Measurements from ENCODE around the gene MAP1LC3B. TPM values are rescaled to one million over a fixed set of nuclear protein-coding genes. Genes with fewer than 3 reads are reported as not detected.
"Not testable (repeated sequence)": the region's sequence is repeated elsewhere in the genome, so short reads cannot be mapped to it uniquely, and the experiment has no call there.

The MAP1LC3B gene
- total RNA-seq, 1 donor = 54.9 TPM

- no peak for DNase-seq (ENCODE audit: low read depth)
- H3K4me3 ChIP-seq (ENCODE audit: low read depth, low read length) = no peak overlapping the region
- no peak for TF ChIP-seq CTCF (IDR thresholded peaks at IDR 0.05; ENCODE audit: insufficient read depth, low read length)
These were observed 31.1 kb upstream of the MAP1LC3B start for GRCh38 chr16:87360862-87361610.

- no peak for TF ChIP-seq CTCF (IDR thresholded peaks at IDR 0.05; ENCODE audit: insufficient read depth, low read length)
- no peak overlapping the region for H3K4me3 ChIP-seq (ENCODE audit: low read depth, low read length)
- no peak for DNase-seq (ENCODE audit: low read depth)
These were observed 30.1 kb upstream of the MAP1LC3B start for GRCh38 chr16:87361916-87362619.

- not testable (repeated sequence) for DNase-seq (ENCODE audit: low read depth)
These were observed 29.1 kb upstream of the MAP1LC3B start for GRCh38 chr16:87362828-87363559.

GRCh38 chr16:87363771-87364455 lies 28.2 kb upstream of the MAP1LC3B start:
- DNase-seq (ENCODE audit: low read depth) = peak; percentile 61
- no peak overlapping the region for H3K4me3 ChIP-seq (ENCODE audit: low read depth, low read length)
- TF ChIP-seq CTCF (IDR thresholded peaks at IDR 0.05; ENCODE audit: insufficient read depth, low read length) = no peak

More at GRCh38 chr16:87362828-87363559, 29.1 kb upstream of the MAP1LC3B start:
- H3K4me3 ChIP-seq (ENCODE audit: low read depth, low read length) = not testable (repeated sequence)

GRCh38 chr16:87365021-87365713 lies 27.0 kb upstream of the MAP1LC3B start:
- TF ChIP-seq CTCF (IDR thresholded peaks at IDR 0.05; ENCODE audit: insufficient read depth, low read length) = no peak
- DNase-seq (ENCODE audit: low read depth) = no peak
- H3K4me3 ChIP-seq (ENCODE audit: low read depth, low read length) = no peak overlapping the region

GRCh38 chr16:87366288-87366687 lies 25.8 kb upstream of the MAP1LC3B start:
- H3K4me3 ChIP-seq (ENCODE audit: low read depth, low read length) = no peak overlapping the region
- DNase-seq (ENCODE audit: low read depth) = no peak
- no peak for TF ChIP-seq CTCF (IDR thresholded peaks at IDR 0.05; ENCODE audit: insufficient read depth, low read length)

All from fibroblast of the aortic adventitia (primary cell).